ENCODE measurements around the gene TNS1.

TNS1 gene

GRCh38 chr2:217802266-217802665, 200.5 kb downstream of the TNS1 start:
- Histone ChIP-seq H3K79me2 (no peaks in the 10 kb centered on the region), H3K9me3 (ENCODE audit: control insufficient read depth, low read length) (no peaks in the 10 kb centered on the region), H3K36me3 (ENCODE audit: control insufficient read depth, insufficient read depth, low read length) (no peaks in the 10 kb centered on the region), H3K27ac (no peak overlapping the region), H2AFZ (no peak overlapping the region), H3K4me2 (ENCODE audit: low read length) (no peak overlapping the region), H3K4me3 (ENCODE audit: low read depth, low read length) (no peak overlapping the region), H3K4me1 (peaks cover 13% of the 10 kb centered on the region), H3K9ac (no peak overlapping the region), H3K27me3 (ENCODE audit: control insufficient read depth, insufficient read depth, low read length) (no peaks in the 10 kb centered on the region)
- TF ChIP-seq CTCF (IDR thresholded peaks at IDR 0.05), result no peak

GRCh38 chr2:217801711-217802110, 201.1 kb downstream of the TNS1 start:
- Histone ChIP-seq H3K27ac (no peak overlapping the region), H2AFZ (no peak overlapping the region), H3K4me1 (peaks cover 16% of the 10 kb centered on the region)

GRCh38 chr2:217801115-217801531, 201.7 kb downstream of the TNS1 start:
- Histone ChIP-seq H3K4me2 (ENCODE audit: low read length) (no peak overlapping the region), H3K4me3 (ENCODE audit: low read depth, low read length) (no peak overlapping the region), H3K9ac (no peak overlapping the region), H3K9me3 (ENCODE audit: control insufficient read depth, low read length) (no peaks in the 10 kb centered on the region), H3K27me3 (ENCODE audit: control insufficient read depth, insufficient read depth, low read length) (no peaks in the 10 kb centered on the region), H3K79me2 (no peaks in the 10 kb centered on the region), H3K27ac (no peak overlapping the region), H2AFZ (no peak overlapping the region), H3K4me1 (peaks cover 16% of the 10 kb centered on the region), H3K36me3 (ENCODE audit: control insufficient read depth, insufficient read depth, low read length) (no peaks in the 10 kb centered on the region)
- TF ChIP-seq CTCF (IDR thresholded peaks at IDR 0.05), result no peak

More at GRCh38 chr2:217801711-217802110, 201.1 kb downstream of the TNS1 start:
- H3K36me3 ChIP-seq (ENCODE audit: control insufficient read depth, insufficient read depth, low read length), result no peaks in the 10 kb centered on the region
- no peak overlapping the region for H3K9ac ChIP-seq
- no peak for TF ChIP-seq CTCF (IDR thresholded peaks at IDR 0.05)
- no peak overlapping the region for H3K4me2 ChIP-seq (ENCODE audit: low read length)
- no peaks in the 10 kb centered on the region for H3K79me2 ChIP-seq
- no peaks in the 10 kb centered on the region for H3K27me3 ChIP-seq (ENCODE audit: control insufficient read depth, insufficient read depth, low read length)
- no peak overlapping the region for H3K4me3 ChIP-seq (ENCODE audit: low read depth, low read length)
- no peaks in the 10 kb centered on the region for H3K9me3 ChIP-seq (ENCODE audit: control insufficient read depth, low read length)

- Histone ChIP-seq H3K27ac (no peak overlapping the region), H2AFZ (no peak overlapping the region), H3K36me3 (ENCODE audit: control insufficient read depth, insufficient read depth, low read length) (no peaks in the 10 kb centered on the region), H3K9me3 (ENCODE audit: control insufficient read depth, low read length) (no peaks in the 10 kb centered on the region), H3K4me1 (peaks cover 16% of the 10 kb centered on the region), H3K27me3 (ENCODE audit: control insufficient read depth, insufficient read depth, low read length) (no peaks in the 10 kb centered on the region), H3K4me3 (ENCODE audit: low read depth, low read length) (no peak overlapping the region), H3K4me2 (ENCODE audit: low read length) (no peak overlapping the region), H3K79me2 (no peaks in the 10 kb centered on the region), H3K9ac (no peak overlapping the region)
- TF ChIP-seq CTCF (IDR thresholded peaks at IDR 0.05), result no peak
Measured at GRCh38 chr2:217800433-217801114, 202.2 kb downstream of the TNS1 start.
